Endothelial cell of umbilical vein (primary cell): ENCODE measurements around the gene TM9SF4. TPM values are rescaled to one million over a fixed set of nuclear protein-coding genes. Genes with fewer than 3 reads are reported as not detected.

Experiments
- BruUV-seq: library from RNA; stranded (reverse); fragments of 400-500 nt; replicated peaks from 2 replicates; lab custom pipeline; 2021; lab: Mats Ljungman, UMichigan
- CTCF ChIA-PET: fragments of 300-600, 350-600 bp; sonication (Branson Sonifier 250); formaldehyde crosslinking; loops from one replicate; lab custom pipeline; 2021; ENCODE audit warnings: antibody characterized with exemption, inconsistent platforms; lab: Charles Lee
- POLR2A ChIA-PET: fragments of 300-600, 350-600 bp; sonication (Branson Sonifier 250); formaldehyde crosslinking; loops from one replicate; lab custom pipeline; 2021; ENCODE audit warnings: antibody characterized with exemption, inconsistent platforms; lab: Charles Lee
- DNase-seq: peaks from one replicate; pipeline ENCODE4 v3.0.0-alpha.2; 2011; ENCODE audit warnings: low read depth, low spot score
- FAIRE-seq: peaks from 2 replicates; lab custom pipeline; 2011; peaks lifted over from hg19 to GRCh38; lab: Jason Lieb, UNC
- H2AFZ ChIP-seq: 2 replicates; pipeline ENCODE4 v1.6.0; 2012; ENCODE audit warnings: low read depth, low read length, control low read depth, inconsistent platforms
- H3K27ac ChIP-seq: 2 replicates; pipeline ENCODE4 v1.5.1; 2011; ENCODE audit warnings: low read depth, mild to moderate bottlenecking, control low read depth, low read length, moderate library complexity; ENCODE audit not compliant: insufficient read depth
- H3K27me3 ChIP-seq, 2 experiments: 2 replicates each; pipeline versions ENCODE4 v1.6.0 to v1.6.1; 2011; ENCODE audit warnings: low read length in 2 of 2, mixed read lengths in 1 of 2; ENCODE audit not compliant: control insufficient read depth in 2 of 2, insufficient read depth in 2 of 2
- H3K36me3 ChIP-seq, 2 experiments: 2 replicates in 1 of 2; 3 replicates in 1 of 2; pipeline ENCODE4 v1.5.1; 2011; ENCODE audit warnings: low read length in 2 of 2, mild to moderate bottlenecking in 1 of 2, moderate library complexity in 1 of 2; ENCODE audit not compliant: control insufficient read depth in 2 of 2, insufficient read depth in 2 of 2; ENCODE audit errors: extremely low read depth in 1 of 2
- H3K4me1 ChIP-seq: 3 replicates; pipeline ENCODE4 v1.5.1; 2011; ENCODE audit warnings: mild to moderate bottlenecking, low read length; ENCODE audit not compliant: control insufficient read depth, insufficient read depth; ENCODE audit errors: extremely low read depth
- H3K4me2 ChIP-seq: 2 replicates; pipeline ENCODE4 v1.6.1; 2011; ENCODE audit warnings: low read length, control low read depth, mixed read lengths; ENCODE audit not compliant: insufficient read depth
- H3K4me3 ChIP-seq, 3 experiments: fragments of 200-600 bp in 1 of 3; sonication (generic), shearing (Covaris generic) in 1 of 3; replicated peaks in 1 of 3; 2 replicates each; pipeline ENCODE4 v1.5.1; 2011 to 2016; ENCODE audit warnings: control low read depth in 3 of 3, low read length in 3 of 3, mild to moderate bottlenecking in 2 of 3, inconsistent platforms in 1 of 3, low read depth in 1 of 3, moderate library complexity in 1 of 3; ENCODE audit not compliant: insufficient read depth in 1 of 3
- H3K79me2 ChIP-seq: 2 replicates; pipeline ENCODE4 v1.6.0; 2012; ENCODE audit warnings: low read length, inconsistent platforms; ENCODE audit not compliant: control insufficient read depth, insufficient read depth
- H3K9ac ChIP-seq: replicated peaks from 2 replicates; pipeline ENCODE3; 2011; ENCODE audit warnings: low read length, control low read depth; ENCODE audit not compliant: insufficient read depth; ENCODE audit errors: extremely low read depth
- H3K9me1 ChIP-seq: replicated peaks from 3 replicates; pipeline ENCODE4 v1.6.0; 2011; ENCODE audit warnings: mild to moderate bottlenecking, low read length; ENCODE audit not compliant: control insufficient read depth, insufficient read depth; ENCODE audit errors: extremely low read depth
- H3K9me3 ChIP-seq: replicated peaks from 2 replicates; pipeline ENCODE4 v1.5.1; 2012; ENCODE audit warnings: low read length, inconsistent platforms; ENCODE audit not compliant: control insufficient read depth, insufficient read depth
- H4K20me1 ChIP-seq: replicated peaks from 2 replicates; pipeline ENCODE3; 2011; ENCODE audit warnings: mild to moderate bottlenecking, low read length; ENCODE audit not compliant: control insufficient read depth, insufficient read depth; ENCODE audit errors: extremely low read depth
- EZH2 ChIP-seq: IDR thresholded peaks from 2 replicates; pipeline ENCODE4 v1.6.1; 2012; ENCODE audit warnings: borderline replicate concordance, low read depth, mild to moderate bottlenecking, moderate library complexity, low read length, inconsistent platforms; ENCODE audit not compliant: severe bottlenecking
- FOS ChIP-seq: IDR thresholded peaks from 2 replicates; pipeline ENCODE4 v1.6.1; 2011; ENCODE audit warnings: mild to moderate bottlenecking, low read length, moderate library complexity, borderline replicate concordance; ENCODE audit not compliant: insufficient read depth
- GATA2 ChIP-seq: IDR thresholded peaks from 2 replicates; pipeline ENCODE4 v1.7.0; 2011; ENCODE audit warnings: low read depth, mild to moderate bottlenecking, moderate library complexity, mixed read lengths, low read length; ENCODE audit not compliant: insufficient read length, insufficient read depth
- JUN ChIP-seq: IDR thresholded peaks from 2 replicates; pipeline ENCODE4 v1.6.1; 2011; ENCODE audit warnings: borderline replicate concordance, low read depth; ENCODE audit not compliant: insufficient read length, insufficient read depth
- MYC ChIP-seq: IDR thresholded peaks from one replicate; pipeline ENCODE4 v1.6.1; 2011; ENCODE audit warnings: mild to moderate bottlenecking, low read depth, low read length
- POLR2A ChIP-seq: IDR thresholded peaks from 2 replicates; pipeline ENCODE4 v1.6.1; 2012; ENCODE audit warnings: low read depth, mild to moderate bottlenecking, control low read depth, low read length
- POLR2AphosphoS5 ChIP-seq: IDR thresholded peaks from 2 replicates; pipeline ENCODE4 v1.6.1; 2012; ENCODE audit warnings: low read depth, mild to moderate bottlenecking, control low read depth, low read length, moderate library complexity; ENCODE audit not compliant: insufficient read depth
- dilution Hi-C: fragments of 300-500 bp; cut with MboI; formaldehyde crosslinking; loops from one replicate; pipeline ENCODE4 v1.15.0; 2019; ENCODE audit warnings: low sequenced_read_pairs; ENCODE audit not compliant: extremely low pct_ligation_motif_present
- intact Hi-C: fragments of 100-400 bp; cut with micrococcal nuclease; formaldehyde crosslinking; loops from one replicate; pipeline ENCODE4 v1.10.0; 2022
- polyA plus RNA-seq, 4 experiments: library from polyadenylated mRNA; depleted of rRNA in 3 of 4; stranded (reverse) in 3 of 4; unstranded in 1 of 4; fragments of >200 nt; gene quantifications; 2 replicates each; pipeline versions ENCODE4 v1.2.1 to v1.2.3, GENCODE V29; 2011 to 2012; ENCODE audit warnings: missing spikeins in 1 of 4
- total RNA-seq: library from RNA; stranded (reverse); gene quantifications from 2 replicates; pipeline ENCODE4 v1.2.3, GENCODE V29; 2021
- TF ChIP-seq, protein P1 (sequence below), 2 donors: IDR thresholded peaks; 1 replicate in 1 of 2; 2 replicates in 1 of 2; pipeline ENCODE4 v1.5.1; 2011; ENCODE audit warnings: low read length in 2 of 2, mild to moderate bottlenecking in 2 of 2, moderate library complexity in 2 of 2, control low read depth in 1 of 2, inconsistent platforms in 1 of 2, low read depth in 1 of 2; ENCODE audit not compliant: insufficient read depth in 1 of 2; ENCODE audit errors: extremely low read depth in 1 of 2
- TF ChIP-seq, protein P2 (sequence below): IDR thresholded peaks from 2 replicates; pipeline ENCODE4 v1.6.1; 2011; ENCODE audit not compliant: insufficient read depth, insufficient read length

The TM9SF4 gene
- total and polyA plus RNA-seq, 2 donors (not counting 3 experiments of a cell fraction or from before 2014, with no cell fraction given), result 46.4 to 61.9 TPM

DNA sequence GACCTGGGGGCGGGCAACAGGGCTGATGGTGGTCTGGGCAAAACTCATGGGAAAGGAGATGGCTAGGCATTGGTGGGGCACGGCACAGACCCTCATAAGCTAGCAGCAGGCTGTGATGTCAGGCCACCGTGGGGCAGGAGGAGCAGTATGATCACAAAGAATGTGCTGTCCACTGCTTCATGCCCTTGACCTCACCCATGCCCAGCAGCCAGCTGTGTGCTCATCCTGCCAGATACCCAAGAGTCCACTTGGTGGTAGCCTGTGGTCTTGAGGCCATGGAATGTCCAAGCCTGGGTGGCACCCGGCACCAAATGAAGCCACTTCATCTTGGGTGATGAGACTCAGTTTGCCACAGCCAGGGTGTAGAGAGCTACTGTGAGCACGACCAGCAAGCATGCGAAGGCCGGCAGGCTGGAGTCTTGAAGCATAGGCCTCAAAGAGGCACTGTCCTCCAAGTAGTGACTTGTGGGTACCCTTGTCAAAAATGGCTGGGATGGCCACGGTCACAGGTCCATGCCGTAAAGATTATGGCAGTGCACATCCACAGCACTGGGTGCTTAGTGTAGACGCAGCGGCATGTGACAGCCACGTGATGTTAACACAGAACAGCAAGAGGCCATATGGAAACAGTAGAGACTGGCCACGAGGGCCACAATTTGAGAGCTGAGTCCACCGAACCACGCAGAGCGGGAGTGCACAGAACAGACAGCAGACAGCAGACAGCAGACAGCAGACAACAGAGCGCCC is 79.0 kb downstream of the TM9SF4 start:
- Histone ChIP-seq H3K9ac (no peak overlapping the region), H3K9me1 (no peaks in the 10 kb centered on the region), H3K4me2 (no peak overlapping the region), H3K4me1 (peaks cover 10% of the 10 kb centered on the region), H3K27me3 (no peaks in the 10 kb centered on the region), H3K4me3 (no peak overlapping the region), H4K20me1 (no peaks in the 10 kb centered on the region), H3K36me3 (peaks cover 0 to 3% of the 10 kb centered on the region in 2 experiments), H3K27ac (no peak overlapping the region), H2AFZ (no peak overlapping the region), H3K79me2 (no peaks in the 10 kb centered on the region), H3K9me3 (no peaks in the 10 kb centered on the region)
- BruUV-seq, result TSS peak; percentile 5
- FAIRE-seq (no peak), DNase-seq (no peak)
- TF ChIP-seq MYC (no peak), EZH2 (no peak), POLR2A (no peak), GATA2 (no peak)
- TF ChIP-seq, protein P1, sequence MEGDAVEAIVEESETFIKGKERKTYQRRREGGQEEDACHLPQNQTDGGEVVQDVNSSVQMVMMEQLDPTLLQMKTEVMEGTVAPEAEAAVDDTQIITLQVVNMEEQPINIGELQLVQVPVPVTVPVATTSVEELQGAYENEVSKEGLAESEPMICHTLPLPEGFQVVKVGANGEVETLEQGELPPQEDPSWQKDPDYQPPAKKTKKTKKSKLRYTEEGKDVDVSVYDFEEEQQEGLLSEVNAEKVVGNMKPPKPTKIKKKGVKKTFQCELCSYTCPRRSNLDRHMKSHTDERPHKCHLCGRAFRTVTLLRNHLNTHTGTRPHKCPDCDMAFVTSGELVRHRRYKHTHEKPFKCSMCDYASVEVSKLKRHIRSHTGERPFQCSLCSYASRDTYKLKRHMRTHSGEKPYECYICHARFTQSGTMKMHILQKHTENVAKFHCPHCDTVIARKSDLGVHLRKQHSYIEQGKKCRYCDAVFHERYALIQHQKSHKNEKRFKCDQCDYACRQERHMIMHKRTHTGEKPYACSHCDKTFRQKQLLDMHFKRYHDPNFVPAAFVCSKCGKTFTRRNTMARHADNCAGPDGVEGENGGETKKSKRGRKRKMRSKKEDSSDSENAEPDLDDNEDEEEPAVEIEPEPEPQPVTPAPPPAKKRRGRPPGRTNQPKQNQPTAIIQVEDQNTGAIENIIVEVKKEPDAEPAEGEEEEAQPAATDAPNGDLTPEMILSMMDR (IDR thresholded peaks at IDR 0.05; ENCODE audit: extremely low read depth in 1 of 2, insufficient read depth in 1 of 2, low read depth in 1 of 2, low read length in 2 of 2), result no peak
- intact Hi-C loops, result no loop called here
- ChIA-PET CTCF (no interaction called here), POLR2A (no interaction called here)
- dilution Hi-C loops, result no loop called here

DNA sequence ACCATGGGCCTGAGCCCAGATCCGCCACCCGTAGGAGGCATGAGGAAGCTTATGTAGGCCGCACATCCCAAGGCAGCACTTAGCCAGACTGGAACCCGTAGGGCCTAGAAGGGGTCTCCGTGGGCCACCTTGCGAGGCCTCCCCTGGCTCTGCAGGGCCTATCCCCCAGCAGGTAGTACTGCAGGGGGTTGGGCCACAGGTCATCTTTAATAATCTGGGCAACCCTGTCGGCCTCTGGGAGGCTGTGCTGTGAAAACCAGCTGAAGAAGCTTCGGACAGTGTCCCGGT is 79.6 kb downstream of the TM9SF4 start:
- ChIA-PET CTCF (no interaction called here), POLR2A (no interaction called here)
- Histone ChIP-seq H3K9me1 (no peaks in the 10 kb centered on the region), H3K79me2 (no peaks in the 10 kb centered on the region), H3K27me3 (no peaks in the 10 kb centered on the region), H3K4me1 (peaks cover 10% of the 10 kb centered on the region), H3K4me2 (no peak overlapping the region), H2AFZ (no peak overlapping the region), H3K27ac (no peak overlapping the region), H3K36me3 (peaks cover 0 to 3% of the 10 kb centered on the region in 2 experiments), H3K4me3 (no peak overlapping the region), H3K9ac (peak overlapping the region; percentile 79), H4K20me1 (no peaks in the 10 kb centered on the region), H3K9me3 (no peaks in the 10 kb centered on the region)
- TF ChIP-seq, protein P1 (IDR thresholded peaks at IDR 0.05; ENCODE audit: extremely low read depth in 1 of 2, insufficient read depth in 1 of 2, low read depth in 1 of 2, low read length in 2 of 2), result no peak
- TF ChIP-seq EZH2 (no peak), POLR2A (no peak), POLR2AphosphoS5 (no peak), GATA2 (no peak), JUN (no peak), MYC (no peak), FOS (no peak)
- TF ChIP-seq, protein P2, sequence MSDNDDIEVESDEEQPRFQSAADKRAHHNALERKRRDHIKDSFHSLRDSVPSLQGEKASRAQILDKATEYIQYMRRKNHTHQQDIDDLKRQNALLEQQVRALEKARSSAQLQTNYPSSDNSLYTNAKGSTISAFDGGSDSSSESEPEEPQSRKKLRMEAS, result no peak
- DNase-seq, result no peak
- intact Hi-C loops (no loop called here), dilution Hi-C loops (no loop called here)
- no peak for FAIRE-seq
- no TSS peak for BruUV-seq
